Subcutaneous abdominal adipose tissue (tissue), 5 donors: ENCODE data around the gene EID2.

Experiments
- H3K27ac ChIP-seq: one replicate; pipeline ENCODE4 v1.7.0; 2013; ENCODE audit warnings: low read depth, mild to moderate bottlenecking, inconsistent platforms, low read length, moderate library complexity
- H3K27me3 ChIP-seq, 5 donors: one replicate each; pipeline ENCODE4 v1.7.0; 2013; ENCODE audit warnings: low read length in 5 of 5, inconsistent platforms in 1 of 5; ENCODE audit not compliant: control insufficient read depth in 5 of 5, insufficient read depth in 4 of 5
- H3K36me3 ChIP-seq, 5 donors: one replicate each; pipeline ENCODE4 v1.7.0; 2013; ENCODE audit warnings: low read length in 5 of 5; ENCODE audit not compliant: control insufficient read depth in 5 of 5, insufficient read depth in 5 of 5
- H3K4me1 ChIP-seq, 5 donors: one replicate each; pipeline ENCODE4 v1.7.0; 2013; ENCODE audit warnings: low read length in 5 of 5, mild to moderate bottlenecking in 3 of 5, moderate library complexity in 1 of 5; ENCODE audit not compliant: control insufficient read depth in 5 of 5, insufficient read depth in 5 of 5
- H3K4me3 ChIP-seq, 5 donors: one replicate each; pipeline ENCODE4 v1.7.0; 2013; ENCODE audit warnings: low read length in 5 of 5, low read depth in 1 of 5
- H3K9ac ChIP-seq, 5 donors: one replicate each; pipeline ENCODE4 v1.7.0; 2013; ENCODE audit warnings: low read length in 5 of 5, mild to moderate bottlenecking in 4 of 5, moderate library complexity in 3 of 5
- H3K9me3 ChIP-seq, 5 donors: one replicate each; pipeline ENCODE4 v1.7.0; 2013; ENCODE audit warnings: low read length in 5 of 5; ENCODE audit not compliant: control insufficient read depth in 5 of 5
- donor health status: healthy.
- donor health status: healthy.
- donor health status: healthy.
- donor health status: healthy.
- donor health status: healthy.

The EID2 gene

DNA sequence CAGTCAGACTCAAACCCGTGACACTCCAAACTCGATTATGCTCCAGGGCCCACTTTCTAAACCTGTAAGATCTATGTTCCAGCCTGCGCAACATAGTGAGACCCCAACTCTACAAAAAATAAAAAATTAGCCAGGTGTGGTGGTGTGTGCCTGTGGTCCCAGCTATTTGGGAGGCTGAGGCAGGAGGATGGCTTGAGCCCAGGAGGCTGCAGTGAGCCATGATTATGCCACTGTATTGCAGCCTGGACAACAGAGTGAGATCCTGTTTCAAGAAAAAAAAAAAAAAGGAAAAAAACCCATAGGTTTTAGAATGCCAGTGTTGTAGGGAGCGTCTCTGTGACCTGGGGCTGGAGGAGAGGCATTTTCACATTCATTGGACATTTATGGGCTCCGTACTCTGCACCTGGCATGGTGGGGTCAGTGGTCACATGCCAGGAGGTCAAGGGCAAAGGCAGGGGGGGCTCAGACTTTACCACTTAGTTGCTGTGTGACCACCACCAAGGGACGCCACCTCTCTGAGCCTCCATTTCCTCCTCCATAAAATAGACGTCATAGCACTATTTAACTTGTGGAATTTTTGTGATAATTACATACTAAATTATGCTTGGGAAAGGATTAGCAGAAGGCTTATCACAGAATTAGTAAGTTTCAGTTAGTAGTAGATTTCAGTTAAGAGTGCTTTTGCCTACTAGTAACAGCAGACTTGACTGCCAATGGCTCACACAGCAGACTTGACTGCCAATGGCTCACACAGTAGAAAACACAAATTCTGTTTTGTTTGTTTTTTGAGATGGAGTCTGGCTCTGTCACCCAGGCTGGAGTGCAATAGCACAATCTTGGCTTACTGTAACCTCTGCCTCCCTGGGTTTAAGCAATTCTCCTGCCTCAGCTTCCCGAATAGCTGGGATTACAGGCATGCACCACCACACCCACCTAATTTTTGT lies 19.1 kb downstream of the EID2 start:
- H3K36me3 ChIP-seq, result no peaks in the 10 kb centered on the region
- no peak overlapping the region for H3K27ac ChIP-seq
- no peak overlapping the region for H3K9ac ChIP-seq
- H3K27me3 ChIP-seq, result peaks cover 7 to 16% (median 14%) of the 10 kb centered on the region in 5 donors
- no peaks in the 10 kb centered on the region for H3K9me3 ChIP-seq
- peaks cover 0 to 6% (median 4%) of the 10 kb centered on the region in 5 donors for H3K4me1 ChIP-seq
- no peak overlapping the region for H3K4me3 ChIP-seq

DNA sequence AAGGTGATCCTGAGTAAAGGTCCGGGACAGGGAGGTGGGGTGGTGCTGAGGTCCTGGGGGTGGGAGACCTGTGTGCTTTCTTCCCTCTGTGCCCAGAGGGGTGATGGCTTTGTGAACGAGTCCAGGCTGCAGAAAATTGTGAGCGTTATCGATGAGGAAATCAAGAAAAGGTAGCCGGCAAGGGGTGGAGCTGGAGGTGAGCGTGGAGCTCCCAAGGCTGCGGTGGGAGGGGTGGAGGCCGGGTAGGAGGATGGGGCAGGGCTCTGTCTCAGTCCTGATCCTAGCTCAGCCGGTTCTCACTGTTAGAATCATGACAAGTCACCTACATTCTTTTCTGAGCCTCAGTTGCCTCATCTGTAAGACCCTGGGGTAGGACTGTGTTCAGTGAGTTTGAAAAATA lies 21.0 kb downstream of the EID2 start:
- Histone ChIP-seq H3K27ac (no peak overlapping the region), H3K9me3 (no peaks in the 10 kb centered on the region), H3K4me1 (peaks cover 0 to 19% (median 17%) of the 10 kb centered on the region in 5 donors)

DNA sequence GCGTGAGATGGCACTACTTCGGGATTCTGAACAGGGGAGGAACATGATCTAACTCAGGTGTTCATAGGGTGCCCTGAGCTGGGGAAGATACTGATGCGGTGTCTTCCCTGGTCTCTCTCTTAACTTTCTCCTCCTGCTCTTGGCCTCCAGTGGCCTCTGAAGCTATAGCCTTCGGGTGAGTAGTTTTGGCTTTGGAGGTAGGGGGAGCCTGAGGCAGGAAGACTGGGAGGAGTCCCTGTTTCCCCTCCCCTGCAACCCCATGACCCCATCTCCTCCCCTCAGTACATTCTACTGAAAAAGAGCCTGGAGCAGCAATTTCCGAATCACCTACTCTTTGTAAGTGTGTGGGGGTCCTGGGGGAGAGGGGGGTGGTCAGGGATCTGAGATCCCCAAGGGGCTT lies 21.5 kb downstream of the EID2 start:
- H3K9ac ChIP-seq, result no peak overlapping the region
- no peak overlapping the region for H3K4me3 ChIP-seq
- H3K27ac ChIP-seq, result no peak overlapping the region
- peaks cover 0 to 19% (median 17%) of the 10 kb centered on the region in 5 donors for H3K4me1 ChIP-seq
- peaks cover 28 to 38% (median 35%) of the 10 kb centered on the region in 5 donors for H3K27me3 ChIP-seq
- H3K36me3 ChIP-seq, result no peaks in the 10 kb centered on the region
- H3K9me3 ChIP-seq, result no peaks in the 10 kb centered on the region

More for the DNA sequence above, 21.0 kb downstream of the EID2 start:
- H3K9ac ChIP-seq, result no peak overlapping the region
- H3K4me3 ChIP-seq, result no peak overlapping the region
- H3K27me3 ChIP-seq, result peaks cover 25 to 34% (median 33%) of the 10 kb centered on the region in 5 donors
- H3K36me3 ChIP-seq, result no peaks in the 10 kb centered on the region

DNA sequence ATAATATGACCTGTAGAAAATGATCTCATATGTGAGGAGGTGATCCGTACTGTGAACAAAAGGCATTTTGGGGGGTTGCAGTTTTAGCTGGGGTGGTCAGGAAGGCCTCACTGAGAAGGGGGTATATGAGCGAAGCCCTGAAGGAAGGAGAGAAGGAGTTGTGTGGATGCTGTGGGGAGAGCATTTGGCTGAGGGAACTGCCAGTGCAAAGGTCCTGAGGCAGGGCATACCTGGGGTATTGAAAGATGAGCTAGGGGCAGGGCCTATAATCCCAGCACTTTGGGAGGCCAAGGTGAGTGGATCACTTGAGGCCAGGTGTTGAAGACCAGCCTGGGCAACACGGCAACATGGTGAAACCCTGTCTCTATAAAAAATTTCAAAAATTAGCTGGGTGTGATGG lies 22.5 kb downstream of the EID2 start:
- peaks cover 28 to 45% (median 40%) of the 10 kb centered on the region in 5 donors for H3K27me3 ChIP-seq
- H3K4me1 ChIP-seq, result peaks cover 0 to 19% (median 17%) of the 10 kb centered on the region in 5 donors
- peaks cover 0 to 5% (median 0%) of the 10 kb centered on the region in 5 donors for H3K9me3 ChIP-seq
- no peak overlapping the region for H3K4me3 ChIP-seq
- no peak overlapping the region for H3K9ac ChIP-seq
- H3K27ac ChIP-seq, result no peak overlapping the region
- H3K36me3 ChIP-seq, result no peaks in the 10 kb centered on the region

DNA sequence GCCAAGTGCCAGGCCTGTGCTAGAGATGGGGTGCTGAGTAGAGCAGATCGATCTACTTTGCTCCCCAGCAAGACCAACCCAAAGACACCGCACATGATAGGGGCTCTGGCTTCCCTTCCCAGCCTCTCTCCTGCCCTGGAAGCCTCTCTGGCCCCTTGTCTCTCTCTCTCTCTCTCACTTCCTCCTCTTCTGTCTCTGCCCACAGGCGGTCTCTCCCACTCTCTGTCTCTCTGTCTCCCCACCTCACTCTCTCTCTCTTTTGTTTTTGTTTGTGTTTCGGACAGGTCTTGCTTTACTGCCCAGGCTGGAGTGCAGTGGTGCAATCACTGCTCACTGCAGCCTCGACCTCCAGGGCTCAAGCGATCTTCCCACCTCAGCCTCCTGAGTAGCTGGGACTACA lies 23.7 kb downstream of the EID2 start:
- peaks cover 28 to 47% (median 40%) of the 10 kb centered on the region in 5 donors for H3K27me3 ChIP-seq
- no peak overlapping the region for H3K9ac ChIP-seq
- peaks cover 0 to 5% (median 0%) of the 10 kb centered on the region in 5 donors for H3K9me3 ChIP-seq
- H3K4me1 ChIP-seq, result peaks cover 0 to 19% (median 17%) of the 10 kb centered on the region in 5 donors
- no peak overlapping the region for H3K27ac ChIP-seq
- H3K36me3 ChIP-seq, result no peaks in the 10 kb centered on the region
- no peak overlapping the region for H3K4me3 ChIP-seq

DNA sequence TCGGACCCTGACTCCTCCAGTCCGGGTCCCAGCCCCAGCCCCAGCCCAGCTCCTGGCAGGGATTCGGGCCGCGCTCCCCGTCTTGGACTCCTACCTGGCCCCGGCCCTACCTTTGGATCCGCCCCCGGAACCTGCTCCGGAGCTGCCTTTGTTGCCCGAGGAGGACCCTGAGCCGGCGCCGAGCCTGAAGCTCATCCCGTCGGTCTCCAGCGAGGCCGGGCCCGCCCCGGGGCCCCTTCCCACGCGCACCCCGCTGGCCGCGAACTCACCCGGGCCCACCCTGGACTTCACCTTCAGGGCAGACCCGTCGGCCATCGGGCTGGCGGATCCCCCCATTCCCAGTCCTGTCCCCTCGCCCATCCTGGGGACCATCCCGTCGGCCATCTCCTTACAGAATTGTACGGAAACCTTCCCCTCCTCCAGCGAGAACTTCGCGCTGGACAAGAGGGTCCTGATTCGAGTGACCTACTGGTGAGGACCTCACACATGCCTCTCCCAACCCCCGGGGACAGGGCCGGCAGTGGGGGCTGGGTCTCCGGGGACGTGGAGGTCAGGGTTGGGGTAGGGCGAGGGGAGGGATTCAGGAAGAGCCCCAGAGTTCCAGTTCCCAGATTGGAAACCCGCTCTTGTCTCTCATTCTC lies 24.3 kb downstream of the EID2 start:
- Histone ChIP-seq H3K4me3 (peak overlapping the region in 4 of 5 donors; percentile 22 to 53 (median 37)), H3K36me3 (no peaks in the 10 kb centered on the region), H3K27me3 (peaks cover 28 to 47% (median 40%) of the 10 kb centered on the region in 5 donors), H3K4me1 (peaks cover 0 to 19% (median 17%) of the 10 kb centered on the region in 5 donors), H3K27ac (no peak overlapping the region), H3K9ac (no peak overlapping the region), H3K9me3 (peaks cover 0 to 5% (median 0%) of the 10 kb centered on the region in 5 donors)

DNA sequence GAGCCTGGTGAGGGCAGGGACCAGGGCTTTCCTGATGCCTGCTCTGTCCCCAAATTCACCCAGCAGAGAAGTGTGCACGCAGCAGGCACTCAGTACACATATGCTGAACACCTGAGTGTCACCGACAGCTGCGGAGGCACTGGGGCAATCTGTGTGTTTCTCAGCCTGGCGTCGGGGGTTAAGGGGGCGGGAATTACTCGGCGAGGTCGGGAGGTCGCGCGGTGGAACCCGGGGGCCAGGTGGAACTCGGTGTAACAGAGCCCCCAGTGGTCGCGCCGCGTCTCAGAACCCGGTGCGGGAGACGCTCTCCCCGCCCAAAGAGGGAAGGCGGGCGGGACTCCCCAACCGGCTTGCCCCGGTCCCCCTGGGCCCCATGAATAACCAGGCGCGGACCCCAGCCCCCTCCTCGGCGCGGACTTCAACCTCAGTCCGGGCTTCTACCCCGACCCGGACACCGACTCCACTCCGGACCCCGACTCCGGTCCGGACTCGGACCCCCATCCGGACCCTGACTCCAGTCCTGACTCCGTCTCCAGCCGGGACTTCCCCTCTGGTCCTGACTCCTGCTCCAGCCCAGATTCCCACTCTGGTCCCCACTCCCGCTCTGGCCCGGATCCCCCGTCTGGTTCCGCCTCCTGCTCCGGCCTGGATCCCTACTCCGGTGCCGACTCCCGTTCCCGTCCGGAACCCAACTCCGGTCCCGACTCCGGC lies 25.0 kb downstream of the EID2 start, which contains the start of gene SELENOV:
Gene SELENOV (plus strand): TSS at position 300 of the 711 bp plus-strand sequence. CDS start 74 bp downstream, at position 374.
- Histone ChIP-seq H3K4me1 (peaks cover 0 to 19% (median 17%) of the 10 kb centered on the region in 5 donors), H3K9ac (no peak within 1 kb of the TSS), H3K27me3 (peaks cover 28 to 47% (median 40%) of the 10 kb centered on the region in 5 donors), H3K4me3 (peak within 1 kb of the TSS in 4 of 5 donors; percentile 22 to 53 (median 37)), H3K36me3 (no peaks in the 10 kb centered on the region), H3K27ac (no peak within 1 kb of the TSS), H3K9me3 (peaks cover 0 to 5% (median 0%) of the 10 kb centered on the region in 5 donors)

DNA sequence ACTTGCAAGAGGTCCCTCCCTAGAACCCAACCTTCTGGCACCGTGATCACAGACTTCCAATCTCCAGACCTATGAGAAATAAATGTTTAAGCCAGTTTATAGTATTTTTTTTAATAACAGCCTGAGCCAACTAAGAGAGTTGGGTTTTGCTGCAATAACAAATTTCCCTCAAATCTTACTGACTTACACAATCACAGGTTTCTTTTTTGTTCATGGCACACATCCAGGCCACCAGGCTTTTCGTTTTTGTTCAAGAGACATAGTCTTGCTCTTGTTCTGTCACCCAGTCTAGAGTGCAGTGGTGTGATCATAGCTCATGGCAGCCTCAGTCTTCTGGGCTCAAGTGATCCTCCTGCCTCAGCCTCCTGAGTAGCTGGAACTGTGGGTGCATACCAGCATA lies 27.0 kb downstream of the EID2 start:
- no peak overlapping the region for H3K9ac ChIP-seq
- no peaks in the 10 kb centered on the region for H3K36me3 ChIP-seq
- H3K4me1 ChIP-seq, result peaks cover 0 to 19% (median 17%) of the 10 kb centered on the region in 5 donors
- H3K27me3 ChIP-seq, result peaks cover 31 to 53% (median 48%) of the 10 kb centered on the region in 5 donors
- H3K27ac ChIP-seq, result no peak overlapping the region
- no peak overlapping the region for H3K4me3 ChIP-seq
- peaks cover 0 to 5% (median 0%) of the 10 kb centered on the region in 5 donors for H3K9me3 ChIP-seq

DNA sequence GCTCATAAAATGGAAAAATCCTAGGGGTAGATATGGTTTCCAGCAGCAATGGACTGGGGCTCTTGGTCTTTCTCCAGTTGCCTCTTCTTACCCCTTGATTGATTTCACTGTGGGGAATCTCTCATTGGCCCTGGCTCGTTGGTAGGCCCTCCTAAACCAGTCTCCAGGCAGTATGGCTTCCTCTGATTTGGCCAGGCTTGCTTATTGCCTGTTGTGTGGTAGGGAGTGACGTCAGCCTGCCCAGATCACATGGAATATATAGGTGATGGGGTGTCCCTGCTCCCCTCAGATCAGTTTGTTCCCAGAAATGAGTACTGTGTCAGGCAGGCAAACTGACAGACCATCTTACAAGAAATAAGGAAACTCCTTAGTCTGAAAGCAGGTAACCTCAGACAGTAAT lies 30.7 kb downstream of the EID2 start:
- Histone ChIP-seq H3K9me3 (peaks cover 0 to 5% (median 0%) of the 10 kb centered on the region in 5 donors), H3K36me3 (no peaks in the 10 kb centered on the region), H3K9ac (no peak overlapping the region), H3K27ac (no peak overlapping the region), H3K4me3 (no peak overlapping the region), H3K27me3 (peaks cover 31 to 53% (median 51%) of the 10 kb centered on the region in 5 donors), H3K4me1 (peaks cover 0 to 10% (median 9%) of the 10 kb centered on the region in 5 donors)
